Amygdala (tissue), 56 donors: ENCODE results near the gene CLEC17A.
"Not testable (repeated sequence)": the region's sequence is repeated elsewhere in the genome, so short reads cannot be mapped to it uniquely, and the experiment has no call there.

Source experiments
- DNase-seq, 56 donors: peaks; one replicate each; lab custom pipeline; 2025; lab: John Stamatoyannopoulos, UW

CLEC17A gene

DNA sequence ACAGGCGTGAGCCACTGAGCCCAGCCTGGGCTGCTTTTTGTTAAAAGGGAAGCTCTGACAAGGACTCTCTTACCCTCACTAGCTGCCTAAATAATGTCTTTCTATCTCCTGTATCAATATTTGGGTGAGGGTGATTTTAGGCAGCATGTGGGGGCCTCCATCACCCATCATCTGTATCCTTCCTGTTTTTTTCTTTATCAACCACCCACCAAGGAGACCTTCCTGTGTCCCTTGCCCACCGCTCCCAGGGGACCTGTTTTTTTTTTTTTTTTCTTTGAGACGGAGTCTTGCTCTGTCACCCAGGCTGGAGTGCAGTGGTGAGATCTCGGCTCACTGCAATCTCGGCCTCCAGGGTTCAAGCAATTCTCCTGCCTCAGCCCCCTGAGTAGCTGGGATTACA lies 5.6 kb upstream of the CLEC17A start:
- DNase-seq: no peak

DNA sequence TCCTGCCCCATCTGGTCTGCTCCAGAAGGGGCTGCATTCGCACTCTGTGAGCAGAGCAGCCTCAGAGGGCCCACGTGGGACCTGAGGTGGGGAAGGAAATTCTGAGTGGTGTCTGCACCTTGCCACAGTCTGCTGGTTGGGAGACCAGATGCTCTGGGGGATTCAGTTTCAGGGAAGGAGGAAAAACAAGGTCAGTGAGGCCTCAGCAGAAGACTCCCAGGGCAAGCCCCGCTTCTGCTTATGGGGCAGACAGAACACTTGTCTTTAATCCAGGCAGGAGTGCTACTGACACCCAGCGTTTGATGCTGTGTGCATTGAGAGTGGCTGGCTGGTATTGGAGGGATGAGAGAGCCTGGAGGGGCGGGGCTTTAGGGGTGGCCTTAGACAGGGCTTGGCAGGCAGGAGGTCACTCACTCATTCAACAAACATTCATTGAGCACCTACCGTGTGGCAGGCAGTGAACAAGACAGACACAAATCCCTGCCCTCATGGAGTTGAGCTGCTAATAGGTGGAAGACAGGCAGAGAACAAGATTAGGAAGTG lies 4.9 kb upstream of the CLEC17A start:
- no peak for DNase-seq

DNA sequence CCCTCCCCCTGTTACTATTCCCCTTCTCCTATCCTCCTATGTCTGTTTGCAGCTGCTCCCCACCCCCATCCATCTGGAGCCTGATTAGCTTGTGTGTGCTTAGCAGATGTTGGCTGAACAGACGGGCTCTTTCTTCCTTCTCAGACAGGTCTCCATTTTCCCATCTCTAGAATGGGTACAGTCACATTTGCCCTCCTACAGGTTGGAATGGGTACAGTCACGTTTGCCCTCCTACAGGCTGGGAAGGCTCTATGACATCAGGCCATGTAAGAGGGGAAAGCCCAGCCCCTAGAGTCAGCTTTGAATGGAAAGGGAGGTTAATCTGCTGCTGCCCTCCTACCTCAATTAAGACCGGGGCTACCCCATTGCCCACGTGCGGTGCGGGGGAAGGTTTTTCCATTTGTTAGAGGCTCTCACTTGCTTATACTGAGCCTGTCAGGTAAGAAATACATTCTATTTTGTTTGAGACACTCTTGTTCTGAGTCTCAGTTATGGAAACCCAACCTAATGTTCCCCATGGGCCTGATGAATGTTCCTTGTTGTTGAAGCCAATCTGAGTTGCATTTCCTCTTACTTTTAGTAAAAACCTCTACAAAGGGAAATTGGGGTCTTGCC lies 2.2 kb upstream of the CLEC17A start:
- no peak for DNase-seq

DNA sequence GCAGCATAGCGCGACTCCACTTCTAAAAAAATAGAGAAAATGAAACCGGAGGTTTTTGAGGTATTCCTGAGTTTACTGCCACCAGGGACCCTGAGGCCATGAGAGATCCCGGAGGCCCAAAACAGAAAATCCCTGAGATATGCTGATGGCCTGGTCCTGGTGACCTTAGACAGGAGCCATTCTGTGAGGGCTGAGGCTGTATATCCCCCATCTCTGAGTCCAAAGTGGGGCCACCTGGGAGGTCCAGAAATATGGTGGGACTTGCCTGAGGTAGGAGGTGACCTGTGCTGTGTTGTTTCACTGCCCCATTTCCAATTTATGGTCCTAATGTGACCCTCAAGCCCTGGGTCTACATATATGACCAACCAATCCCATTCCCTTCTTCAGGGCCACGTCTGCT lies 1.5 kb downstream of the CLEC17A start:
- not testable (repeated sequence) for DNase-seq

- not testable (repeated sequence) for DNase-seq
These were observed 2.3 kb downstream of the CLEC17A start for GRCh38 chr19:14585187-14585586.

DNA sequence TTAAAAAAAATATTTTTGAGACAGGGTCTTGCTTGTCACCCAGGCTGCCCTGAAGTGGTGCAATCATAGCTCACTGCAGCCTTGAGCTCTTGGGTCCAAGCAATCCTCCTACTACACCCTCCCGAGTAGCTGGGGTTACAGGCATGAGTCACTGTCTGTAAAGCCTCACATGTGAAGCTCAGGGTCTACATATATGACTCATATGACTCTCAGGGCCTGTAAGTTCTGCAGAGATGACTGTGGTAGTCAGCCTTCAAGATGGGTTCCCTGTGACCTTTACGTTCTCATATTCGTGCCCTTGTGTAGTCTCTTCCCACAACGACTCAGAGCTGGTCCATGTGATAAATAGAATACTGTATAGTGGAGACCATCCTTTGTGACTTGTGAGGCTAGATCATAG lies 6.5 kb downstream of the CLEC17A start:
- not testable (repeated sequence) for DNase-seq

- DNase-seq: no peak
These were observed 12.7 kb downstream of the CLEC17A start for GRCh38 chr19:14595558-14595957.

GRCh38 chr19:14599548-14600147 lies 16.8 kb downstream of the CLEC17A start:
- no peak for DNase-seq

GRCh38 chr19:14603990-14604387 lies 21.1 kb downstream of the CLEC17A start:
- DNase-seq: no peak

- no peak for DNase-seq
These were observed 23.7 kb downstream of the CLEC17A start for GRCh38 chr19:14606627-14607026.

GRCh38 chr19:14611051-14611450 lies 28.2 kb downstream of the CLEC17A start:
- DNase-seq: no peak

- not testable (repeated sequence) for DNase-seq
These were observed 29.4 kb downstream of the CLEC17A start for GRCh38 chr19:14612242-14612641.

DNA sequence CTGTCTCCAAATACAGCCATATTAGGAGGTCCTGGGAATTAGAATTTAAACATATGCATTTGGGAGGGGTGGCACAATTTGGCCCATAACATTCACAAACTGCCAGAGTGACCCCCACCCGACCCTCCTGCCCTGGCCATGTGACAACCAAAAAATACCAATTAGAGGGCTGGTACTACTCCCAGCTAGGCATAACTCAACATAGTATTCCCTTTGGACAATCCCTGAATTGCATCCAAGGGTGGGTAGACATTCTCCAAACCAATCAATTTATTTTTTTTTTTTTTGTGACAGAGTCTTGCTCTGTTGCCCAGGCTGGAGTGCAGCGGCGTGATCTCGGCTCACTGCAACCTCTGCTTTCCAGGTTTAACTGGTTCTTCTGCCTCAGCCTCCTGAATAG lies 29.8 kb downstream of the CLEC17A start:
- no peak for DNase-seq

- not testable (repeated sequence) for DNase-seq
These were observed 30.7 kb downstream of the CLEC17A start for GRCh38 chr19:14613399-14614098.

DNA sequence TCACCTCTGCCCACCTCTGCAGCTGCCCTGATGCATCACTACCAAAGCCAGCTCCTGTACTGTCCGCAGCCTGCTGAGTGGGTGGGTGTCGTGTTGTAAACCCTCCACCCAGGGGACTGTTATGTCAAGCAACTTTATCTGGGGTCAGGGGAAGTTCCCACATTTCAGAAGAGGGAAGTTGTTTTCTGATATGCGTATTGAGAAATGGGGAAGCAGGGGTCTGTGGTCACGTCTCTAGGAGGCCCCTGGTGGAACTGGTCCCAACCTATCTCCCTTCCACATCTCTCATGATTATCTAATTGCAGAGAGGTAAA lies 31.2 kb downstream of the CLEC17A start:
- DNase-seq: peak in 3 of 56 donors; percentile 0 to 2 (median 1)

DNA sequence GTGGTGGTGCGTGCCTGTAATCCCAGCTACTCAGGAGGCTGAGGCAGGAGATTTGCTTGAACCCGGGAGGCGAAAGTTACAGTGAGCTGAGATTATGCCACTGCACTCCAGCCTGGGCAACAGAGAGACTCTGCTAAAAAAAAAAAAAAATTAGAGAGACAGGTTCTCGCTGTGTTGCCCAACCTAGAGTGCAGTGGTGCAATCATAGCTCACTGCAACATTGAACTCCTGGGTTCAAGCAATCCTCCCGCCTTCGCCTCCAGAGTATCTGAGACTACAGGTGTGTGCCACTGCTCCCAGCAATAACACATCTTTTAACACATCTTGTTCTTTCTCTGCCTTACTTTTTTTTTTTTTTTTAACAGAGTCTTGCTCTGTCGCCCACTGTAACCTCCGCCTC lies 32.7 kb downstream of the CLEC17A start:
- no peak for DNase-seq

- no peak for DNase-seq
These were observed 33.5 kb downstream of the CLEC17A start for GRCh38 chr19:14616407-14616806.

DNA sequence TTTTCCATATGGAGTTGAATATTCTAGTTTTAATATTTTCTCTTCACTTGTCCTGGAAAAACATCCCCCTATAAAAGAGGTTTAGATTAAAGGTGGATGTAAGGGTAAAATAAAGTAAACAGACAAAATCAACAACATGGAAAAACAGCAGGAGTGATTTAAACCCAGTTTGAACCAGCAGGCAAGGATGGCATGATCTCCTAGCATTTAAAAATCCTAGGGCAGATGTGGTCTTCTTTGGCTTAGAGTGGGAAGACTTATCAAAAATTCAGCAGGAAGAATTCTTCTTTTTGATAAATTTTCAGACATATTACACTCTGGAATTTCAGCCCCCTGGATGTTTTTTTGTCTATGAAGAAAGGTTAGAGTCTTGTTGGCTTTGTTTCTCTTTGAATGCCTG lies 36.5 kb downstream of the CLEC17A start:
- no peak for DNase-seq

DNA sequence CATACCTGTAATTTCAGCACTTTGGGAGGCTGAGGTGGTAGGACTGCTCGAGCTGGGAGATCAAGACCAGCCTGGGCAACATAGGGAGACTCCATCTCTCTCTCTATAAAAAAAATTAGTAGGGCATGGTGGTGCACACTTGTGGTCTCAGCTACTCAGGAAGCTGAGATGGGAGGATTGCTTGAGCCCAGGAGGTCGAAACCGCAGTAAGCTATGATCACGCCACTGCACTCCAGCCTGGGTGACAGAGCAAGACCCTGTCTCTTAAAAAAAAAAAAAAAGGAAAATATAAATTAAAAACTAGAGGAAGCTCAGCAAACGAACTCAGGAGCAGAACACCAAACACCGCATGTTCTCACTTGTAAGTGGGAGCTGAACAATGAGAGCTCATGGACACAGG lies 41.6 kb downstream of the CLEC17A start:
- not testable (repeated sequence) for DNase-seq

GRCh38 chr19:14629557-14629956 lies 46.7 kb downstream of the CLEC17A start:
- DNase-seq: no peak

DNA sequence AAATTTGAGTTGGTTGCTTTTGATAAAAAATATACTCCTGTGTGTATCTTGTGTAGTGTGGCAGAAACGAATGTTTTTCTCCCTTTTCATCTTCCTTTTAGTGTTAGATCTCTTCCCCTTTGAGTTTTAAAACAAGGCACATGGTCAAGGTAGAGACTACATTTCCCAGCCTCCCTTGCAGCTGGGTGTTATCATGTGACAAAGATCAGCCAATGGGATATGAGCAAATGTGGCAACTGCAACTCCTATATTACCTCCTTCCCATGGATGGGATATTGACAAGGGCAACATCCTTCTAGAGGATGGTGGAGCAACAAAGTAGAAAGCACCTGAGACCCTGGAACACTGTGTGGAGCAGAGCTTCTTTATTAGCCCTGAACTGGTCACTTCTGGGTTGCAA lies 49.4 kb downstream of the CLEC17A start:
- DNase-seq: no peak
